T-cell (primary cell): ENCODE results near the gene PRR20E. TPM values are rescaled to one million over a fixed set of nuclear protein-coding genes. Genes with fewer than 3 reads are reported as not detected.

ENCODE experiments used
- ATAC-seq, 4 experiments: fragments of 200-7000 bp in 3 of 4; fragments of 150-1000 bp in 1 of 4; cut with Tn5 transposase; replicated peaks in 1 of 4; 1 replicate in 3 of 4; 2 replicates in 1 of 4; pipeline ENCODE4 v1.10.0; 2021; ENCODE audit warnings: moderate library complexity in 3 of 4, mild to moderate bottlenecking in 2 of 4, moderate number of reproducible peaks in 1 of 4
- CTCF ChIA-PET, 2 donors: fragments of 300-600 bp; sonication (Branson Sonifier 250); formaldehyde crosslinking; loops; one replicate each; lab custom pipeline; 2022; ENCODE audit warnings: antibody characterized with exemption in 2 of 2; lab: Charles Lee
- POLR2A ChIA-PET, 2 donors: fragments of 300-600 bp; sonication (Branson Sonifier 250); formaldehyde crosslinking; loops; one replicate each; lab custom pipeline; 2022; ENCODE audit warnings: antibody characterized with exemption in 2 of 2; lab: Charles Lee
- DNase-seq, 35 experiments: peaks; one replicate each; pipeline versions ENCODE4 v3.0.0 to v3.0.0-alpha.2; 2013 to 2023
- H3K27ac ChIP-seq: one replicate; pipeline ENCODE4 v1.5.1; 2013; ENCODE audit warnings: low read length
- H3K27me3 ChIP-seq, 2 experiments: replicated peaks in 1 of 2; 1 replicate in 1 of 2; 2 replicates in 1 of 2; pipeline versions ENCODE4 v1.6.1 to v1.7.0; 2013; ENCODE audit warnings: low read length in 1 of 2, mixed read lengths in 1 of 2; ENCODE audit not compliant: control insufficient read depth in 2 of 2, insufficient read depth in 2 of 2; ENCODE audit errors: extremely low read depth in 1 of 2
- H3K36me3 ChIP-seq, 2 donors: 1 replicate in 1 of 2; 2 replicates in 1 of 2; pipeline versions ENCODE4 v1.6.1 to v1.7.0; 2013; ENCODE audit warnings: low read length in 1 of 2; ENCODE audit not compliant: control insufficient read depth in 2 of 2, insufficient read depth in 1 of 2; ENCODE audit errors: extremely low read depth in 1 of 2
- H3K4me1 ChIP-seq, 2 experiments: 1 replicate in 1 of 2; 2 replicates in 1 of 2; pipeline versions ENCODE4 v1.6.1 to v1.7.0; 2013; ENCODE audit warnings: low read length in 2 of 2, mixed read lengths in 1 of 2; ENCODE audit not compliant: insufficient read depth in 2 of 2, control insufficient read depth in 1 of 2; ENCODE audit errors: extremely low read depth in 1 of 2
- H3K4me3 ChIP-seq, 2 donors: 1 replicate in 1 of 2; 2 replicates in 1 of 2; pipeline versions ENCODE4 v1.5.1 to v1.7.0; 2013; ENCODE audit warnings: mild to moderate bottlenecking in 2 of 2, low read length in 1 of 2, moderate library complexity in 1 of 2; ENCODE audit not compliant: control insufficient read depth in 1 of 2; ENCODE audit errors: extremely low read depth in 1 of 2
- H3K9me3 ChIP-seq: 2 replicates; pipeline ENCODE4 v1.7.0; 2013
- H3K27ac Mint-ChIP-seq, 2 donors: one replicate each; pipeline ENCODE4 v1.8.0; 2020 to 2021; ENCODE audit warnings: mild to moderate bottlenecking in 2 of 2, mixed read lengths in 2 of 2
- H3K27me3 Mint-ChIP-seq, 2 donors: one replicate each; pipeline ENCODE4 v1.8.0; 2021 to 2022; ENCODE audit warnings: mixed read lengths in 2 of 2
- H3K36me3 Mint-ChIP-seq: one replicate; pipeline ENCODE4 v1.8.0; 2021; ENCODE audit warnings: mixed read lengths
- H3K4me1 Mint-ChIP-seq, 3 donors: one replicate each; pipeline ENCODE4 v1.8.0; 2020 to 2022; ENCODE audit warnings: mixed read lengths in 3 of 3, mild to moderate bottlenecking in 1 of 3
- H3K4me3 Mint-ChIP-seq, 3 donors: one replicate each; pipeline ENCODE4 v1.8.0; 2020 to 2022; ENCODE audit warnings: mild to moderate bottlenecking in 3 of 3, mixed read lengths in 3 of 3, moderate library complexity in 3 of 3
- H3K9me3 Mint-ChIP-seq, 3 donors: one replicate each; pipeline ENCODE4 v1.8.0; 2020 to 2022; ENCODE audit warnings: mixed read lengths in 3 of 3
- WGBS: methylation state at CpG from one replicate; pipeline ENCODE4 v1.1.5; 2013; ENCODE audit warnings: missing lambda C conversion rate; ENCODE audit not compliant: insufficient coverage; 5-methylcytosine and 5-hydroxymethylcytosine counted together
- total RNA-seq, 35 experiments: library from RNA in 6 of 35; stranded (reverse) in 6 of 35; fragments of 120-200 nt in 1 of 35; gene quantifications; one replicate each; pipeline versions ENCODE4 v1.2.1 to v1.2.4 and lab custom pipeline; 2013 to 2026

PRR20E gene
- total RNA-seq, 5 donors from 2014 or later (not counting 1 experiment from before 2014, with no cell fraction given) = not detected

- POLR2A ChIA-PET = no interaction called here
- Mint-ChIP-seq H3K27ac (no peak overlapping the region), H3K27me3 (no peaks in the 10 kb centered on the region), H3K4me1 (no peaks in the 10 kb centered on the region), H3K4me3 (no peak overlapping the region), H3K36me3 (no peaks in the 10 kb centered on the region), H3K9me3 (peaks cover 8 to 10% (median 10%) of the 10 kb centered on the region in 3 donors)
- ATAC-seq = no peak
- no peaks in the 10 kb centered on the region for H3K27me3 ChIP-seq
- H3K36me3 ChIP-seq = no peaks in the 10 kb centered on the region
- H3K9me3 ChIP-seq = peaks cover 4% of the 10 kb centered on the region
- no peak overlapping the region for H3K4me3 ChIP-seq
- H3K4me1 ChIP-seq = no peaks in the 10 kb centered on the region
- CTCF ChIA-PET = no interaction called here
- DNase-seq = no peak
- no peak overlapping the region for H3K27ac ChIP-seq
- WGBS = no CpG with 5 or more reads among the region's 1 CpG
Measured at GRCh38 chr13:57212989-57213388, 46.0 kb downstream of the PRR20E start.

Other genes starting within 250 kb of the PRR20E start
- gene PRR20A, start 26.3 kb upstream of the PRR20E start, total RNA-seq = not detected
- gene PRR20B, start 19.7 kb upstream of the PRR20E start, total RNA-seq = not detected
- gene PRR20C, start 13.1 kb upstream of the PRR20E start, total RNA-seq = not detected
- not detected for gene PRR20D, start 6.6 kb upstream of the PRR20E start, total RNA-seq